Activated T-helper 9 cell treated with anti-CD3 and anti-CD28 coated beads, Interleukin-2, amount 50 U/mL, for 16 hours (primary cell): ENCODE results near the gene NIM1K.
"Not testable (repeated sequence)": the region's sequence is repeated elsewhere in the genome, so short reads cannot be mapped to it uniquely, and the experiment has no call there.

Experiments
- DNase-seq: peaks from one replicate; pipeline ENCODE4 v3.0.0-alpha.2; 2020; ENCODE audit warnings: low read depth

Gene NIM1K

DNA sequence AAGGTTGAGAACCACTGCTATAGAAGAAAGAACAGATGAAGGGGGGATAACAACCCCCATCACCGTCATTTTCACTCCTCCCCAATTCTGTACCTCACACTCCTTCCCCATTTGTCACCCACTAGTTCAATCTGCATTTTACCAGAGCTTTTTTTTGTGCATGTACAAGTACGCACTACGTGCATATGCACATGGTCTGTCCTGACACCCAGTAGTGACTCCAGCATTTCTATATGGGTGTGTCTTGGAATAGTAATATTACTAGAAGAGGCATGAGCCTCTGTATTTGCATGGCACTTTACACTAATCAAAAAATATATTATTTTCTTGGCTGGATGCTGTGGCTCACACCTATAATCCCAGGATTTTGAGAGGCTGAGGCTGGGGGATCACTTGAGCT is 38.7 kb downstream of the NIM1K start:
- no peak for DNase-seq

DNA sequence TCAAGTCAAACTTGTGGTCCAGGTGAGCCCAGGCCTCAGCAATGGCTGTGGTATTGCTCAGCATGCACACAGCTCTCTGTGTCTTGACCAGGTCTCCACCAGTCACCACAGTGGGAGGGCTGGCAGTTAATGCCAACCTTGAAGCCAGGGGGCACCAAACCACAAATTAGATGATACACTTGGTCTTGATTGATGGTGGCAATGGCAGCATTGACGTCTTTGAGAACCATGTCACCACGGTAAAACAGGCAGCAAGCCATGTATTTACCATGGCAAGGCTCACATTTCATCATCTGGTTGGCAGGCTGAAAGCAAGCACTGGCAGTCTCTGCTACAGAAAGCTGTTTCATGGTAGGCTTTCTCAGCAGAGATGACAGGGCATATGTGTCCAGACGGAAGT is 40.0 kb downstream of the NIM1K start:
- no peak for DNase-seq

DNA sequence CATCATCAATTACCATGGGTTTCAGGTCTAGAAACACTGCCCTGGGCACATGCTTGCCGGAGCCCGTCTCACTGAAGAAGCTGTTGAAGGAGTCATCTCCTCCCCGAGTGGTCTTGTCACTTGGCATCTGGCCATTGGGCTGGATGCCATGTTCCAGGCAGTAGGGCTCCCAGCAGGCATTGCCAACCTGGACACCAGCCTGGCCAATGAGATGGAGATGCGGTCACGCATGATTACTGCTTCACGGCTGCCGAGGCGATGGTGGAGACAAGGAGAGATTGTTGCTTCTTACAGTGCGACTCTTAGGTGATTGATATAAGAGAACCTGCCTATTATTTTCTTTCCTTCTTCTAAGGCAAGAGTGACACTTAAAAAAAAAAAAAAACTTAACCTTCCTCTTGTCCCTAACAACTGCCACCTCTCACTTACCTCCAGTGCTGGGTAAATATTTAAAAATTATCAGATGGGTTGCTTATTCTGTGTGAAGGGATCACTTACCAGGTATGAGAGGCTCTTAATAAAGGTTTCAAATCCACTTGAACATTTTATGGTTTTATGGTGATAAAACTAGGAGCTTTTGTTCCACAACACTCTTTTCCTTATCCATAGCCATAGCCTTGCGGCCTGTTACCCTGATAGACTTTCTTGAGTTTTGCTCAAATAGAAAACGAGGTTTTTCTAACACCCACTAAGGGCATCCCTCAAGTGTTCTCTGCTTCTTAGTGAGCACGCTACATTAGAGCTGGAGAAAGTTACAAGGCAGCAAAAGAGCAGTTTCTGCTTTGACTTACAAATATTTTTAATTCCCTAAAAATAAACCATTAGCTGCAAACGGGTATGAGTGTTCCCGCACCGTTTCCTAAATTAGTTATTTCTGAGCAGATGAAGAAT is 41.2 kb downstream of the NIM1K start:
- DNase-seq = no peak

DNA sequence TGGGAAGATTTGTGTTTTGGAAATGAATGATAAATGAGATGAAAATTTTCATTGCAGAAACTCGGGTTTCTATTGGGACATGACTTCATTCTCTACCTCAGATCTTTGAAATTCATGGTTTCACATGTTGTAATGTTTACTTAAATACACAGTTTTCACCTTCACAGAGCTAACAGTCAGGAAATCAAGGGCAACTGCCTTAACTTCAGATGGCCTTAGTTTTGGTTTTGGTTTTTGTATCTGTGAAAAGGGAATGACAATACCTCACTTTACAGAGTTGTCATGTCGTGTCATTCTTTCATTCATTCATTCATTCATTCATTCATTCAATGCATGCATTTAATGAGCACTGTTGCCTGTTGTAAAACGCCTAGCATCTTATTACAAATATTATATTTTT is 41.9 kb downstream of the NIM1K start:
- DNase-seq = no peak

DNA sequence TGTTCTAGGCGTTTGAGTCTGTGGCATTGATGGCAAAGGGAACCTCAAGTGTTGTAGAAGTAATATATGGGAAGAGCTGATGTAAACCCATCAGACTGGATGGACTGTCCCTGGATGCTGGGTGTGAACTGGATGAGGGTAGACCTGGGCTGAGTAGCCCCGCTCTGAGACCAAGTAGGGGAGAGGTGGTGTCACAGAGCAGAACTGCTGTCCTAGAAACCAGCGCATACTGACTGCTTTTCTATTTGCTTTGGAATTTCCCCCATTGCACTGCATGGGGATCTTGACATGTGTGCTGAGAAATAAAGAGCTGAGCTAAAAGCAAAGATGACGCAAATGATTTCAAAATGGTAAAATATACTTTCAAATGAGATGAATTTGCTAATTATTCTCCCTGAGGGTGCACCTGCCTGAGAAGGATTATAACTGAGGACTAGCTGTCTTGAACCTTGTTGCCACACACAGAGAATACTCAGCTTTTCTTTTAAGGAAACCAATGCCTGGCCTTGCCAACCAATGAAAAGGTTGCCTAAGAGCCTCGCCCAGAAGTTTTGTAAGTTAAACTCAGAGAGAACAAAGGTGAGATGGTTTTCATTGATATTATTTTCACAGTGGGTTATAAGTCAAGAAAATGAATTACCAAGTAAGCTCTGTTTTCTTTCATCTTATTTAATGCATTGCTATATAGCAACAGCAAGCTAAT is 44.8 kb downstream of the NIM1K start:
- no peak for DNase-seq

DNA sequence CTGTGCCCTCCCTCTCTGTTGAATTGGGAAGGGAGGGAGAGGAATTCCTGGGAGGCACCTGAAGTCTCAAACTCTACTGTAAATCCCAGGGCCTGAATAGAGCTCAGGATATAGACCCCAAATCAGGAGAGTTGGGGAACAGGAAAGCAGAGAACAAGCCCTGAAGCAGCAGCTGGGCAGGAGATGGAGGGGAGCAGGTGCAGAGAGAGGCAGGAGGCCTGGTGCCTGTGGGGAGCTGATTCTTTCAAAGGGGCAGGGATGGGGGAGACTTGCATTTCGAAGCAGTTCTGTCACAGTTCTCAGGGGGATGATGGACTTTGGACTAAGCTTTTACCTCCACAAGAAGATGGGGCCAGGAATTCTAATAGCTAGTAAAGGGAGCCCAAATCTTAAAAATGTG is 50.2 kb downstream of the NIM1K start:
- DNase-seq = no peak

DNA sequence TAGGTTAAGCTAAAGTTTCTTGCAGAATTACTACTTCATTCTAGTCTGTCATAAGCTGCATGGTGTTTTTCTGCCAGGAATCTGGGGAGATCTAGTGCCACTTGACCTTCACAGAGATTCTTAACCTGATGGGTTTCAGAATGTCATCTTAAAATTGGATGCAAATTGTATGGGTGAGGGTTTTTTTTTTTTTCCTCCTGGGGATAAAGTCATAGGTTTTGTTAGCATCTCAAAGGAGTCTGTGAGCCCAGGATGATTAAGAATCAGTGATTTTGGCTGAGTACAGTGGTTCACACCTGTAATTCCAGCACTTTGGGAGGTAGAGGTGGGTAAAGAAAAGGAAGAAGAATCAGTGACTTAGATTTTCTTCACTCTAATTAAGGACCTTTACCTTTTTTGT is 51.2 kb downstream of the NIM1K start:
- DNase-seq = no peak

DNA sequence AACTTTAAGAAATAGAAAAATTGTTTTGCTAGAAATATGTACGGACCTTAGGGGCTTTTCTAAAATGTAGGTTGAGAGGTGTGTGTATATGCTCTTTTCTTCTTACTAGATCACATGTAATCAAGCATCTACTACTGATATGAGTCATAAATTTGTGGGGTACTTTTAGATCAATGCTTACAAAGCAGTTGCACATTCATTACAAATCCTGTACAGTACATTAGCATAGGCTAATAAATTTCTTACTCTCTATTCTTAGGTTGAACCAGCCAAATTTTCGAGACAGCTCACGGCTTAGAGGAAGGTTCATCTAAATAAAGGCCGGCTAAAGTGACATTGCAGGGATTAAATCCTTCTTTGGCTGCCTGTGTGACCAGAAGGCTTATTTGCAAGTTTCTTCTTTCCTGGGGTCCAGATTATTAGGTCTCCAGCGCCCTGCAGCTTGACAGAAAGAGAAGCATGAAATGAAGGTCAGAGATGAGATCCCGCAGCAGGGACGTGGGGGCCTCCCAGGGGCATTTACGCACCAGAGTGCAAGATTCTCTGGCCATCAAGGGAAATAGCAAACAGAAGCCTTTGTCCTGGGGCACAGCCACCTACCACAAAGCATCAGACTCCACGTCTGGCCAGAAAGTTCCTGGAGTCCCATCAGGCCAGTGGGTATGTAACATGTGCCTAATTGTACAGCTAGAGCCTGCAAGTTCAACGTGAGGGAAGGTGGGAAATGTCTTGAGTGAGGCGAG is 53.0 kb downstream of the NIM1K start:
- DNase-seq = no peak

DNA sequence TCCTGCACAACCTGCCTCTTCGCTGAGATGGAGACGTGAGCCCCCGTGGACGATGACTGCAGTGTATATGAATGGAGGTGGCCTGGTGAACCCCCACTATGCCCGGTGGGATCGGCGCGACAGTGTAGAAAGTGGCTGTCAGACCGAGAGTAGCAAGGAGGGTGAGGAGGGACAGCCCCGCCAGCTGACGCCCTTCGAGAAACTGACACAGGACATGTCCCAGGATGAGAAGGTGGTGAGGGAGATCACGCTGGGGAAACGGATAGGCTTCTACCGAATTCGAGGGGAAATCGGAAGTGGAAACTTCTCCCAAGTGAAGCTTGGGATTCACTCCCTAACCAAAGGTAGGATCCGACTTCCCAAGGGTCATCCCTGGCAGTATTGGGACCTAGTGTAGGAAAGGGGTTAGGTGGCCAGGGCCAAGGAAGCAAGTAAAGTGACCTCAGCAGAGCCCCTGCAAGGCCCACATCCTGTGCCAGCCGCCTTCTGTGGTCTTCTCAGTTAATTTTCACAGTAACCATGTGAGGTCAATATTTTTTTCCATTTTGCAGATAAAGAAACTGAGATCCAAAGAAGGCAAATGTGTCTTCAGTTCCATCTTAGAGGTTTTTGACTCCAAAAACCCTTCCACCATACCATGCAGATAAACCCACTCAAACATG is 53.8 kb downstream of the NIM1K start:
- DNase-seq = no peak

DNA sequence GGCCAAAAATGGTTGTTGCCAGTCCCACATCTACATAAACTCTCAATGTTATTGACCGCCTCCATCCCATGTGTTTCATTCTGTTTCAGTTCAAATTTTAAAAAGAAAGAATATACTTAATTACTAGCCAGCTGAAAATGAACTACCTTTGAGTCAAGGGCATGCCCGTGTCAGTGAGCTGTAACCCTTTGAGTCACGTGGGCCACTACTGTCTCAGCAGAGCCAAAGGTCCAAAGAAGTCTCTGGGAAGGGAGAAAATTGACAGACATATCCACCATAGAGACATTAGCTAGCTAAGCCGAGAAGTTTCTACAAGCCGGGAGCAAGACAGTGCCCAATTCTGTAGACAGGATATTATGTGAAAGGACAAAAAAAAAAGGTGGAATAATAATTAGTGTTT is 59.7 kb downstream of the NIM1K start:
- DNase-seq = no peak

DNA sequence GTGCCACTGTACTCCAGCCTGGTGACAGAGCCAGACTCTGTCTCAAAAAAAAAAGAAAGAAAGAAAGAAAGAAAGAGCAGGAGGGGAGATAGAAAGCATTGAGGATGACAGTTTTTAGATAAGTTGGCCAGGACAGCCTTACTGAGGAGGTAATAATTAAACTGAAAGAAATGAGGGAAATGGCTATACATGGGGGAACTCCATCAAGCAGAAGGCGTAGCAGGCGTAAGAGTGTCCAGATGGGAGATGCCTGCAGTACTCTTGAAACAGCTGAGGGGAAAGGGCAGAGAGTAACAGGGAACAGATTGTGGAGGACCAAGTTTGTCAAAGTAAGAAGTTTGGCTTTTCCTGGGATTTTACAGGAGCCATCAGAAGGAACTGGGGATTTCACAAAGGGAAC is 63.7 kb downstream of the NIM1K start:
- no peak for DNase-seq

DNA sequence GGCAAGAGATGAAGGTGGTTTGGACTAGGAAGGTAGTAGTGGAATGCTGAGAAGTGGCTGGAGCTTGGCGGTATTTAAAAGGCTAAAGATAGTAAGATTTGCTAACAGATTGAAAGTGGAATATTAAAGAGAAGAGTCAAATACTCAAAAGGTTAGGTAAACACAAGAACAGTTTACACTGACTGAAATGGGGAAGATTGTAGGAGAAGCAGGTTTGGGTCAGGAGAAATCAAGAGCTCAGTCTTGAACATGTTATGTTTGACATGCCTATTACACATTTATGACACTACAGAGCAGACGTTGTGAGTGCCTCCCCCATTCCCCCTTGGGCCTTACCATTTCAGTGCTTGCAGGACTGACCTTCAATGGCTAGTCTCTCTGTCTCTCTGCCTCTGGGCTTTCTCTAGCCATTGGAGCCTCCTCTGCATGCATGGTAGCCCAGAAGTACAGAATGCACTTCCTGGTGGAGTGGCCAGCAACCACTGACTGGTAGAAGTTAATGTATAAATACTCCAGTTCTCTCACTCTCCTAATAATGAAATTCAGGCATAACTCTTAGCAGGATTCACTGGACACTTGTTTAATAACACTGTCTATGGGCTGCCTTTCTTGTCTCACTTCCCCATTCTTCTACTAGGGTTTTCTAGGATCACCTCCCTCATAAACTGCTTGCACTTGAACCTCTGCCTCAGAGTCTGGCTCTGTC is 64.4 kb downstream of the NIM1K start:
- no peak for DNase-seq

DNA sequence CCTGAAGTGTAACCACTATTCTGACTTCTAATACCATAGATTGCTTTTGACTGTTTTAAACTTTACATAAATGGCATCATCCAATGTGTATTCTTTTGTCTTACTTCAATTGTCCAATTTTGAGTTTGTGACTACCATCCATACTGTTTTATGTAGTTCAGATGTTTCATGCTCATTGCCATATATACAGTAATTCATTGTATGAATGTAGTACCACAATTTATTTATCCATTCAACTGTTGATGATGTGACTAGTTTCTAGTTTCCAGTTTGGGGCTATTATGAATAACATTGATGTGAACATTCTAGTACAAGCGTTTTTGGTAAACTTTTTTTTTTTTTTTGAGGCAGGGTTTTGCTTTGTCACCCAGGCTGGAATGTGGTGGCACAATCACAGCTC is 66.1 kb downstream of the NIM1K start:
- no peak for DNase-seq

DNA sequence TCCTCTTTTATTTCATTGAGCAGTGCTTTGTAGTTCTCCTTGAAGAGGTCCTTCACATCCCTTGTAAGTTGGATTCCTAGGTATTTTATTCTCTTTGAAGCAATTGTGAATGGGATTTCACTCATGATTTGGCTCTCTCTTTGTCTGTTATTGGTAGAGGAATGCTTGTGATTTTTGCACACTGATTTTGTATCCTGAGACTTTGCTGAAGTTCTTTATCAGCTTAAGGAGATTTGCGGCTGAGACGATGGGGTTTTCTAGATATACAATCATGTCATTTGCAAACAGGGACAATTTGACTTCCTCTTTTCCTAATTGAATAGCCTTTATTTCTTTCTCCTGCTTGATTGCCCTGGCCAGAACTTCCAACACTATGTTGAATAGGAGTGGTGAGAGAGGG is 70.2 kb downstream of the NIM1K start:
- not testable (repeated sequence) for DNase-seq

DNA sequence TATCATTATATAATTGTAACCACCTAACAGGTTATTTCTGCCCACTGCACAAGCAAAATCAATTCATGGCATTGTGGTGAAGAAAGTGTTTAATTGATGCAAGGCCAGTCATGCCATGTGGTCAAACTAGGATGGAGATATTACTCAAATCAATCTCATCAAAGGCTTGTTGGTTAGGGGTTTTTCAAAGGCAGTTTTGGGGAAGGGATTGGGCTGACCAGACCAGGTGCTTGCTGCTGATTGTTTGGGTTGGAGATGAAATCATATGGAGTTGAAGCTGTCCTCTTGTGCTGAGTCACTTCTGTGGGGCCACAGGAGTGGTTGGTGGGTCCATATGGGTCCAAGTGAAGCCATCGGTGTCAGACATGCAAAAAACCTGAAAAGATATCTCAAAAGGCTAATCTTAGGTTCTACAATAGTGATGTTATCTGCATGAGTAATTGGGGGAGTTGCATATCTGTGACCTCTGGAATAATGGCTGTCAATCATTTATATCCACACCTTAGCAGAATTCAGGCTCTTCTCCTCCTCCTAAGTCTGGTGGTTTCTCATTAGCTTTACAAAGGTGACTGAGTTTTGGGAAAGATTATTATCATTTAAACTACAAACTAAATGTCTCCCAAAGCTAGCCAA is 76.3 kb downstream of the NIM1K start:
- DNase-seq = no peak

DNA sequence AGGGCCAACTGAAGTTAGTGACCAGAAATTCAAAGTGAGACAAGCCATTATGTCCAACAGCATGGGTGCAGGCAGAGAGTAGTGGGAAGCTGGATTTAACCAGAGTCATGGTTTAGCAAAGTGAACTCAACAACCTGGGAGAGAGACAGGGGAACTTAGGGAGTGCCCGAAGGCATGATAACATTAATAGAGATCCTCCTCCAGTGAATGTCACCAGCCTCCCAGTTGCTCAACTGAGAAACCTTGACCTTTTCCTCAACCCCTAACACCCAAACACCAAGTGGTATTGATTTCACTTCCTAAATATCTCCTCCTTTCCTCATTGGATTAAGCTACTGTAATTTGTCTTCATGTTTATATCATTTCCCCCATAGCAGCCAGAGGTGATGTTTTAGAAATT is 78.6 kb downstream of the NIM1K start:
- DNase-seq = no peak

DNA sequence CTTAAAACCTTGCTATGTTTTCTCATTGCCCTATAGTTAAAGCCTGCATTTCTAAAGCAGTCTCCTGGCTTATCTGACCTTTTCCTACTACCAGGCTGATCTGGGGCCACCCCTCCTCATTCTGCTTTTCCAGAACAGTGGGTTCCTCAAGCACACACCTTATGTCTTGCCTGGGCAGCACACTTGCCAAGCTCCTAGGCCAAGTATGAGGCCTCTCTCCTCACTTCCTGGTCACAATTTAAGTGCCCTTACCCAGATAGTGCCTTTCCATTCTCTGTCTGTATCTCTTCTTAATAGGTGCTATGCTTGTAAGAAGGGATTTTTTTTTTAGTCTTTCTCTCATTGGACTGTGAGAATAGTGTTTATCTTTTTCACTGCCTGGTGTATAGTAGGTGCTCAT is 81.5 kb downstream of the NIM1K start:
- no peak for DNase-seq

DNA sequence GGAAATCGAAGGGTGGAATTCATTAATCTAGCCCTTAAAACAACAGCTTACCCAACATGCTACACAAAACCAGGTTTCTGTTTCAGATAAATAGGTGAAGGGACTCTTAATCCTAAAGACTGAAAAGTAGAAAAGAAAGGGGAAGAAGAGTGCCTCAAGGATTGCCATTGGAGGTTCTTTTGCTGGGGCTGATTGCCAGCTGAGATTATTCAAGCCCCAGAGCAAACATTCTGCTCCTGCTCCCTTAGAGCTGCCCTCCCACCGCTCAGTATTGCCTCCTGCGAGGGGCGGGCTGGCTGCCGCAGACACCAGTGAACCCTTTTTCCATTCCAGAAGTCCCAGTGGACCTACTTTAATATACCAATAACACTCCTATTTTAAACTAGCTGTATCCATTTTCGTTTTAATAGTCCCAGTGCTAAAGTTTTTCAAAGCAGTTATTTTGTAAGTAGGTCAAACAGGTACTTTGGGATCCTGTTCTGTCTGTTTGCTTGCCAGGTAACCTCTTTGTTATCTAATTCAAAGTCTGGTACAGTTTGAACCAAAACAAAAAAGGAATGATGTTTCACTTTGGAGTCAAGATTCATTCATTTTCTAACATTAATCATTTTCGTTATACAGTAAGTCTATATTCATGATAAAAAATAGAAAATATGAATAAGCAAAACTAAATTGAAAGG is 82.5 kb downstream of the NIM1K start:
- no peak for DNase-seq

DNA sequence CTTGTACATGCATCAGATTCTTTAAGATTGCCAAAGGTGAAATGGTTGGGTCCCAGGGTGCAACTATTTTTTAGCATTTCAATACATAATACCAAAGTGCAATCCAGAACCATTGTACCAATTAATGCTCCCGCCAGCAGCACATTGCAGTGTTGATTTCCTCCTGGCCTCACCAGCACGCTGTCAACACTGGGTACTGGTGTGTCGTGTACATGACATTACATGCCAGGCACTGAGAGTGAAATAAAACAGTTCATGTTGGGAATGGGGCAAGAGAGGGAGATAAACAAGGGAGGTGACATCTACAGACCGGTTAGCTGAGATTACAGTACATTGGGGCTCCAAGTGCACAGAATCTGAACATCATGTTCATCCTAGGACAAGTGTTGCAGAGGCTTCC is 83.4 kb downstream of the NIM1K start:
- no peak for DNase-seq

DNA sequence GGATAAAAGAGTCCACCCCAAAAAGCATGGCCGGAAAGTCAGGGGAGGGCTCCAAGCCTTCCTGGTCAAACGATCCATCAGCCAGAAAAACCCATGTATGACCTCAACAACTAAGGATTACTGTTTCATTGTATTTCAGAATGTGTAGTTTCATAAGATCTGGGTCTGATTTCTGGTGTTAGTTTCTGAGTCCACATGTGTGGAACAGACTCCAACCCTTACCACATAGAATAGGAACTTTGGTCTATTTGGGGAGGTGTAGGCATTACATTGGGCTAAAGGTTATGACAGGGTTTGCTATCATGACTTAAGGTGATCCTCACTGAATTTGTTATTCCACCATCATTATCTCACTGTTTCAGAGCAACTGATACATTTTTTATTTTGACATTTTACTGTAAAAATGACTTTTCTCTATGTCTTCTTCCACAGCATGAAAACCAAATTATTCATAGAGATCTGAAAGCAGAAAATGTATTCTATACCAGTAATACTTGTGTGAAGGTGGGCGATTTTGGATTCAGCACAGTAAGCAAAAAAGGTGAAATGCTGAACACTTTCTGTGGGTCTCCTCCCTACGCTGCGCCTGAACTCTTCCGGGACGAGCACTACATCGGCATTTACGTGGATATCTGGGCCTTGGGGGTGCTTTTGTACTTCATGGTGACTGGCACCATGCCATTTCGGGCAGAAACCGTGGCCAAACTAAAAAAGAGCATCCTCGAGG is 87.7 kb downstream of the NIM1K start:
- DNase-seq = no peak
